Lung (tissue), 12 donors: Measurements from ENCODE around the gene IGFALS. TPM values are rescaled to one million over a fixed set of nuclear protein-coding genes. Genes with fewer than 3 reads are reported as not detected.

Experiments used
- ATAC-seq: fragments of 200-7000 bp; cut with Tn5 transposase; one replicate; pipeline ENCODE4 v1.9.1; 2020; ENCODE audit warnings: moderate number of reproducible peaks; ENCODE audit not compliant: insufficient read depth, low FRiP score
- DNase-seq, 3 donors: peaks; one replicate each; pipeline ENCODE4 v3.0.0-alpha.2; 2013 to 2017
- H3K27ac ChIP-seq, 2 donors: one replicate each; pipeline ENCODE4 v1.5.1; 2013; ENCODE audit warnings: mild to moderate bottlenecking in 2 of 2, moderate library complexity in 2 of 2, control low read depth in 1 of 2, inconsistent platforms in 1 of 2, low read depth in 1 of 2, low read length in 1 of 2
- H3K27me3 ChIP-seq, 3 donors: one replicate each; pipeline ENCODE4 v1.5.1; 2013; ENCODE audit warnings: low read length in 2 of 3; ENCODE audit not compliant: control insufficient read depth in 3 of 3, insufficient read depth in 3 of 3
- H3K36me3 ChIP-seq, 4 donors: one replicate each; pipeline ENCODE4 v1.5.1; 2013; ENCODE audit warnings: low read length in 4 of 4, mild to moderate bottlenecking in 1 of 4, moderate library complexity in 1 of 4; ENCODE audit not compliant: control insufficient read depth in 4 of 4, insufficient read depth in 4 of 4
- H3K4me1 ChIP-seq, 5 donors: one replicate each; pipeline ENCODE4 v1.5.1; 2013; ENCODE audit warnings: low read length in 5 of 5, mild to moderate bottlenecking in 2 of 5, moderate library complexity in 1 of 5; ENCODE audit not compliant: control insufficient read depth in 5 of 5, insufficient read depth in 5 of 5
- H3K4me3 ChIP-seq: one replicate; pipeline ENCODE4 v1.5.1; 2013; ENCODE audit warnings: mild to moderate bottlenecking, control low read depth, moderate library complexity
- H3K9ac ChIP-seq, 2 donors: one replicate each; pipeline ENCODE4 v1.5.1; 2013; ENCODE audit warnings: low read length in 2 of 2, control low read depth in 1 of 2; ENCODE audit not compliant: insufficient read depth in 1 of 2
- H3K9me3 ChIP-seq, 4 donors: one replicate each; pipeline ENCODE4 v1.5.1; 2013; ENCODE audit warnings: low read length in 3 of 4, mild to moderate bottlenecking in 1 of 4, moderate library complexity in 1 of 4; ENCODE audit not compliant: control insufficient read depth in 4 of 4, insufficient read depth in 3 of 4
- CTCF ChIP-seq: IDR thresholded peaks from 2 replicates; pipeline ENCODE4 v1.5.1; 2012; ENCODE audit warnings: mild to moderate bottlenecking; ENCODE audit errors: control extremely low read depth, extremely low read depth
- WGBS, 2 donors: extraction: QIAGEN DNeasy Blood & Tissue Kit; methylation state at CpG; one replicate each; pipeline ENCODE4 v1.1.7; 2013; 5-methylcytosine and 5-hydroxymethylcytosine counted together
- polyA plus RNA-seq, 2 donors: library from polyadenylated mRNA; stranded (reverse); fragments of 200-250 nt; gene quantifications; one replicate each; pipeline ENCODE4 v1.2.1, GENCODE V29; 2013
- total RNA-seq, 2 donors: library from RNA; depleted of rRNA in 1 of 2; stranded (reverse); fragments of >200 nt in 1 of 2; gene quantifications; one replicate each; pipeline ENCODE4 v1.2.1, GENCODE V29; 2014 to 2021
- donor health status: control.
- donor health status: control.
- donor health status: Bipolar disorder and iron deficiency.
- donor health status: healthy.
- donor health status: DM: yes; HTN: yes; CAD: no.

The IGFALS gene
- total and polyA plus RNA-seq, 4 donors = 1.2 to 4.4 (median 1.5) TPM

GRCh38 chr16:1819611-1820010, 26.1 kb upstream of the IGFALS start:
- 95% methylated on average over 15 of the region's 15 CpGs for WGBS, 2 donors
- H3K4me1 ChIP-seq = peaks cover 0 to 4% (median 0%) of the 10 kb centered on the region in 5 donors
- H3K9me3 ChIP-seq = no peaks in the 10 kb centered on the region
- H3K36me3 ChIP-seq = peaks cover 0 to 58% (median 10%) of the 10 kb centered on the region in 4 donors
- DNase-seq = no peak
- ATAC-seq = no peak
- H3K27me3 ChIP-seq = no peaks in the 10 kb centered on the region
- H3K4me3 ChIP-seq = no peak overlapping the region
- TF ChIP-seq CTCF = no peak
- no peak overlapping the region for H3K9ac ChIP-seq
- H3K27ac ChIP-seq = no peak overlapping the region

GRCh38 chr16:1818873-1819525, 25.5 kb upstream of the IGFALS start:
- Histone ChIP-seq H3K4me3 (no peak overlapping the region), H3K9me3 (no peaks in the 10 kb centered on the region), H3K36me3 (peaks cover 0 to 58% (median 10%) of the 10 kb centered on the region in 4 donors), H3K27me3 (no peaks in the 10 kb centered on the region), H3K27ac (no peak overlapping the region), H3K4me1 (no peaks in the 10 kb centered on the region), H3K9ac (no peak overlapping the region)
- TF ChIP-seq CTCF = no peak
- DNase-seq = no peak
- no peak for ATAC-seq
- 96% methylated on average over 35 of the region's 35 CpGs for WGBS, 2 donors

- H3K9ac ChIP-seq = no peak overlapping the region
- H3K27ac ChIP-seq = no peak overlapping the region
- TF ChIP-seq CTCF = no peak
- H3K4me1 ChIP-seq = peaks cover 0 to 2% (median 0%) of the 10 kb centered on the region in 5 donors
- ATAC-seq = no peak
- 96 to 99% methylated on average over 24 to 27 of the region's 27 CpGs for whole genome bisulfite sequencing, 2 donors
- DNase-seq = no peak
- no peak overlapping the region for H3K4me3 ChIP-seq
- no peaks in the 10 kb centered on the region for H3K9me3 ChIP-seq
- H3K36me3 ChIP-seq = peaks cover 0 to 60% (median 10%) of the 10 kb centered on the region in 4 donors
- H3K27me3 ChIP-seq = no peaks in the 10 kb centered on the region
Observed at GRCh38 chr16:1818204-1818872, 24.8 kb upstream of the IGFALS start.
